Measurements from ENCODE around the gene PAPOLA. TPM values are rescaled to one million over a fixed set of nuclear protein-coding genes. Genes with fewer than 3 reads are reported as not detected.

The PAPOLA gene
- total and polyA plus RNA-seq, 3 experiments from 2014 or later: 67.7 to 186 (median 184) TPM

DNA sequence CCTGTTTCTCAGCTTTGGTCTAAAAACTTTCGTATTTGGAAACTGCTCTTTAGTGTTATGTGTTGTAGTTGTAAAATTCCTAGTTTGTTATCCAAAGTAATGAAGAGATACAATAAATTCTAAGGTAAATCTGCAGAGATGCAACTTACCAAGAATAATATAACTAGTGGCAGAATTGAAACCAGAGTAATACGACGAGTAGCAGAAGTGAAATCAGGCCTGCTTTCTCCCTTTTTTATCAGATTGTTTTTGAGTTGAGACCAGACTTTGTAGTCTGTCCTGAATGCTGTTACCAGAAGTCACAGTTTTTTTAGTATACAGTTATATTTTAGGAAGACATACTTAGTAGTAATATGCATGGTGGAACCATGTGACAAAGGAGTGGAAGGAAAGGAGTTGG, 12.5 kb downstream of the PAPOLA start:
- Histone ChIP-seq H3K27me3 (ENCODE audit: insufficient read depth, low read length, poor library complexity, severe bottlenecking) (no peaks in the 10 kb centered on the region), H3K27ac (ENCODE audit: low read depth, low read length) (no peak overlapping the region), H3K36me3 (ENCODE audit: insufficient read depth, low read length) (no peaks in the 10 kb centered on the region), H3K4me3 (ENCODE audit: low read length) (no peak overlapping the region), H3K9me3 (ENCODE audit: low read length) (no peaks in the 10 kb centered on the region), H3K4me1 (ENCODE audit: insufficient read depth, low read length) (peaks cover 61% of the 10 kb centered on the region)
- peaks cover 81 to 93% (median 86%) of the 10 kb centered on the region in 3 donors for H3K4me1 Mint-ChIP-seq
- peak overlapping the region in 3 of 8 donors; percentile 4 to 67 (median 66) for H3K27ac Mint-ChIP-seq
- DNase-seq: no peak
- peaks cover 0 to 1% (median 0%) of the 10 kb centered on the region in 3 donors for H3K36me3 Mint-ChIP-seq
- H3K9me3 Mint-ChIP-seq: no peaks in the 10 kb centered on the region
- POLR2A ChIA-PET: no interaction called here
- H3K27me3 Mint-ChIP-seq: no peaks in the 10 kb centered on the region
- CTCF ChIA-PET: no interaction called here
- H3K4me3 Mint-ChIP-seq: peak overlapping the region in 1 of 7 donors; percentile 33

DNA sequence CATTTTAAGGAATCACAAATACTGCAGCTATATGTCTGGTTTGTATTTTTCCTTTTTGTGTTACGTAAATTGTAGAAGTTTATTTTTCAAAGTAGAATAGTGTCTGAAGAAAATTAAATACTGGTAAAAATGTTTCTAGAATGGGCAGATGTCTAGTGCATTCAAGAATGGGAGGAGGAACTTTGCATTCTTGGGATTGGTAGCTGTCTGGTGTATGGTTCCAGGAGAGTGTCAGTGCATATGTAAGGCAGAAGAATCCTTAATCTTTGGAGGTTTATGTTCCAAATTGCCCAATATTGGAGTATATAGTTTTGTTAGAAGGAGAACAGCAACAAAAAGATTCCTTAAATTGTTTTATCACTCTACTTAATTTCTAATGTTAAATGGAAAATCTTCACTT, 13.5 kb downstream of the PAPOLA start:
- Histone ChIP-seq H3K27ac (ENCODE audit: low read depth, low read length) (no peak overlapping the region), H3K9me3 (ENCODE audit: low read length) (no peaks in the 10 kb centered on the region), H3K4me1 (ENCODE audit: insufficient read depth, low read length) (peaks cover 51% of the 10 kb centered on the region), H3K27me3 (ENCODE audit: insufficient read depth, low read length, poor library complexity, severe bottlenecking) (no peaks in the 10 kb centered on the region), H3K36me3 (ENCODE audit: insufficient read depth, low read length) (no peaks in the 10 kb centered on the region), H3K4me3 (ENCODE audit: low read length) (no peak overlapping the region)
- peak overlapping the region in 1 of 8 donors; percentile 17 for H3K27ac Mint-ChIP-seq
- DNase-seq: no peak
- POLR2A ChIA-PET: no interaction called here
- no peaks in the 10 kb centered on the region for H3K27me3 Mint-ChIP-seq
- no peaks in the 10 kb centered on the region for H3K9me3 Mint-ChIP-seq
- H3K4me3 Mint-ChIP-seq: no peak overlapping the region
- CTCF ChIA-PET: no interaction called here
- peaks cover 77 to 90% (median 84%) of the 10 kb centered on the region in 3 donors for H3K4me1 Mint-ChIP-seq
- H3K36me3 Mint-ChIP-seq: peaks cover 0 to 9% (median 0%) of the 10 kb centered on the region in 3 donors

DNA sequence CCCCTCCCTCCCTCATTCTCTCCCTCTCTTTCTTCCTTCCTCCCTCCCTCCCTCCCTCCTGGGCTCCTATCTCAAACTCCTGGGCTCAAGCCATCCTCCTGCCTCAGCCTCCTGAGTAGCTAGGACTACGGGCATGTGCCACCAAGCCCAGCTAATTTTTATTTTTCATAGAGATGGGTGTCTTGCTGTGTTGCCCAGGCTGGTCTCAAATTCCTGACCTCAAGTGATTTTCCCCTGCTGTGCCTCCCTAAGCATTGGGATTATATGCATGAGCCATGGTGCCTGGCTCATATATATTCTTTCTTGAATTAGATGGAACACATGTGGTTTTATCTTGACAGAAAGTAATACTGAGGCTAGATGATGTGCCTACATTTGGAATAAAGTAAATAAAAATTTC, 14.2 kb downstream of the PAPOLA start:
- Histone ChIP-seq H3K36me3 (ENCODE audit: insufficient read depth, low read length) (no peaks in the 10 kb centered on the region), H3K4me3 (ENCODE audit: low read length) (no peak overlapping the region), H3K9me3 (ENCODE audit: low read length) (no peaks in the 10 kb centered on the region), H3K27me3 (ENCODE audit: insufficient read depth, low read length, poor library complexity, severe bottlenecking) (no peaks in the 10 kb centered on the region), H3K27ac (ENCODE audit: low read depth, low read length) (no peak overlapping the region), H3K4me1 (ENCODE audit: insufficient read depth, low read length) (peaks cover 45% of the 10 kb centered on the region)
- CTCF ChIA-PET: no interaction called here
- Mint-ChIP-seq H3K27me3 (no peaks in the 10 kb centered on the region), H3K27ac (peak overlapping the region in 1 of 8 donors; percentile 62), H3K4me1 (peaks cover 71 to 84% (median 79%) of the 10 kb centered on the region in 3 donors), H3K36me3 (peaks cover 0 to 14% (median 0%) of the 10 kb centered on the region in 3 donors), H3K4me3 (peak overlapping the region in 1 of 7 donors; percentile 11), H3K9me3 (no peaks in the 10 kb centered on the region)
- DNase-seq: no peak
- POLR2A ChIA-PET: no interaction called here

DNA sequence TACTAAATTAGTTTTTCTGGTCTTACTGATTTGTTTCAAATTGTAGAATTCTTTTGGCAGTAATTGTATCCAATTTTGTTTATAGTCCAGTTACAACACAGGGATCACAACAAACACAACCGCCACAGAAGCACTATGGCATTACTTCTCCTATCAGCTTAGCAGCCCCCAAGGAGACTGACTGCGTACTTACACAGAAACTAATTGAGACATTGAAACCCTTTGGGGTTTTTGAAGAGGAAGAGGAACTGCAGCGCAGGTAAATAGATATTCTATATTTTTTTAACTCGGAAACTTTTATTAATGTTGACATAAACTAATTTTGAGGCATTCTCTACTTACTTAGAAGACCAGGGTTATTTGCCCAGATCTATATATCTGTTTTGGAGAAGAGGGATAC, 17.8 kb downstream of the PAPOLA start:
- Histone ChIP-seq H3K4me3 (ENCODE audit: low read length) (no peak overlapping the region), H3K36me3 (ENCODE audit: insufficient read depth, low read length) (peaks cover 13% of the 10 kb centered on the region), H3K4me1 (ENCODE audit: insufficient read depth, low read length) (peaks cover 20% of the 10 kb centered on the region), H3K27ac (ENCODE audit: low read depth, low read length) (no peak overlapping the region), H3K27me3 (ENCODE audit: insufficient read depth, low read length, poor library complexity, severe bottlenecking) (no peaks in the 10 kb centered on the region), H3K9me3 (ENCODE audit: low read length) (no peaks in the 10 kb centered on the region)
- DNase-seq: no peak
- ChIA-PET POLR2A (no interaction called here), CTCF (no interaction called here)
- Mint-ChIP-seq H3K9me3 (no peaks in the 10 kb centered on the region), H3K36me3 (peaks cover 0 to 40% (median 2%) of the 10 kb centered on the region in 3 donors), H3K27ac (peak overlapping the region in 1 of 8 donors; percentile 46), H3K4me1 (peaks cover 46 to 51% (median 46%) of the 10 kb centered on the region in 3 donors), H3K27me3 (no peaks in the 10 kb centered on the region), H3K4me3 (no peak overlapping the region)

DNA sequence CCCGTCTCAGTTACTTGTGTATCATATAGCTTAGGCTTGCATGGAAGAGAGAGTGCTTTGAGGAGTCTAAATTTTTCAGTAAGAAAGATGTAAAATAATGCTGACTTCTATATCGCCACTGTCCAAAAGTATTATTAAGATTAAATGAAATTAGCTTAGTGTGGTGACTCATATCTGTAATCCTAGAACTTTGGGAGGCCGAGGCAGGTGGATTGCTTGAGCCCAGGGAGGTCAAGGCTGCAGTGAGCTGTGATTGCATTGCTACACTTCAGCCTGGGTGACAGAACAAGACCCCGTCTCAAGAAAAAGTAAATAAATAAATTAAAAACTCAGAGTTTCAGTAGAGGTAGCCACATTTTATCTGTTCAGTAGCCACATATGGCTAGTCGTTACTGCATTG, 23.3 kb downstream of the PAPOLA start:
- H3K36me3 Mint-ChIP-seq: peaks cover 0 to 81% (median 11%) of the 10 kb centered on the region in 3 donors
- H3K27me3 ChIP-seq (ENCODE audit: insufficient read depth, low read length, poor library complexity, severe bottlenecking): no peaks in the 10 kb centered on the region
- no peaks in the 10 kb centered on the region for H3K27me3 Mint-ChIP-seq
- H3K4me3 ChIP-seq (ENCODE audit: low read length): no peak overlapping the region
- H3K9me3 Mint-ChIP-seq: no peaks in the 10 kb centered on the region
- no peaks in the 10 kb centered on the region for H3K9me3 ChIP-seq (ENCODE audit: low read length)
- ChIA-PET POLR2A (no interaction called here), CTCF (interaction anchor here (1.3 kb wide), 1 partner anchor 12 kb away, joined by 3 read pairs; no protein-coding TSS in a partner anchor)
- no peak for DNase-seq
- H3K36me3 ChIP-seq (ENCODE audit: insufficient read depth, low read length): peaks cover 49% of the 10 kb centered on the region
- H3K27ac ChIP-seq (ENCODE audit: low read depth, low read length): no peak overlapping the region
- H3K4me3 Mint-ChIP-seq: no peak overlapping the region
- peaks cover 7 to 24% (median 12%) of the 10 kb centered on the region in 3 donors for H3K4me1 Mint-ChIP-seq
- peak overlapping the region in 1 of 8 donors; percentile 11 for H3K27ac Mint-ChIP-seq
- H3K4me1 ChIP-seq (ENCODE audit: insufficient read depth, low read length): no peaks in the 10 kb centered on the region

DNA sequence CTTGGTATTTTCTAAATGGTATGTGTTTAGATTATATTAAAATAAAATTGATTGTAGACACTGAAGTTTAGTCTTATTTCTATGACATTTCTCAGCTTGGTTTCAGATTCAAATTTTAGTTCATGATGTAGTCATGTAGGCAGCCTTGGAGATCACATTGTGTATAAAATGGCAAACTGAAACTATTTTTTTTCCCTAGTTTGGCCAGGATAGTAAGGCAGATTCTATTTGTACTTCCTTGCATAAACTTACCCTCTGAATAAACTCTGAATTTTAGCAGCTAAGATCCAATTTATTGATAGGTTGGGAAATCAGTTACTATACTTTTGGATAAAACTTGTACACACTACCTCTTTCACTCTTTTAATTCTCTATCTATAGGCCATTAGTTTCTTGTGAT, 30.4 kb downstream of the PAPOLA start:
- Mint-ChIP-seq H3K9me3 (no peaks in the 10 kb centered on the region), H3K27me3 (no peaks in the 10 kb centered on the region), H3K4me3 (no peak overlapping the region), H3K4me1 (peaks cover 2 to 3% (median 2%) of the 10 kb centered on the region in 3 donors), H3K27ac (peak overlapping the region in 4 of 8 donors; percentile 7 to 66 (median 25)), H3K36me3 (peaks cover 0 to 78% (median 7%) of the 10 kb centered on the region in 3 donors)
- H3K4me3 ChIP-seq (ENCODE audit: low read length): no peak overlapping the region
- DNase-seq: no peak
- no peaks in the 10 kb centered on the region for H3K4me1 ChIP-seq (ENCODE audit: insufficient read depth, low read length)
- H3K9me3 ChIP-seq (ENCODE audit: low read length): no peaks in the 10 kb centered on the region
- H3K27me3 ChIP-seq (ENCODE audit: insufficient read depth, low read length, poor library complexity, severe bottlenecking): no peaks in the 10 kb centered on the region
- H3K36me3 ChIP-seq (ENCODE audit: insufficient read depth, low read length): peaks cover 30% of the 10 kb centered on the region
- ChIA-PET CTCF (no interaction called here), POLR2A (no interaction called here)
- H3K27ac ChIP-seq (ENCODE audit: low read depth, low read length): no peak overlapping the region

DNA sequence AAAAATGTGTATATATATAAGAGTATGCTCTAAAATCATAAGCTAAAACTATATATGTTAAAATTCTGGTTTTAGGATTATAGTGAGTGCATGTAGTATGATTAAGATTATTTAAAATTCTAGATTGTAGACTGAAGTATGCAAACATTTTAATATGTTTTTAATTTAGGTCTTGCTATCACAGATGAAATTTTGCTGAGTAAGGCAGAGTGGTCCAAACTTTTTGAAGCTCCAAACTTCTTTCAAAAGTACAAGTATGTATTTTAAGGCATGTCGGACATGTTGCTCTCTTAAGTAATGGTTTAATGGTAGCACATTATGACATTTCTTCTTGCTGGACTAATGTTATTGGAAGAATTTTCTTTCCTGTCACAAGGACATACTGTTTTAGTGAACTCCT, 34.6 kb downstream of the PAPOLA start:
- H3K4me1 Mint-ChIP-seq: peaks cover 4 to 6% (median 5%) of the 10 kb centered on the region in 3 donors
- H3K36me3 ChIP-seq (ENCODE audit: insufficient read depth, low read length): peaks cover 11% of the 10 kb centered on the region
- no peak overlapping the region for H3K4me3 Mint-ChIP-seq
- H3K4me3 ChIP-seq (ENCODE audit: low read length): no peak overlapping the region
- ChIA-PET CTCF (no interaction called here), POLR2A (no interaction called here)
- H3K27ac ChIP-seq (ENCODE audit: low read depth, low read length): no peak overlapping the region
- H3K27me3 ChIP-seq (ENCODE audit: insufficient read depth, low read length, poor library complexity, severe bottlenecking): no peaks in the 10 kb centered on the region
- H3K9me3 ChIP-seq (ENCODE audit: low read length): no peaks in the 10 kb centered on the region
- H3K9me3 Mint-ChIP-seq: no peaks in the 10 kb centered on the region
- DNase-seq: no peak
- H3K4me1 ChIP-seq (ENCODE audit: insufficient read depth, low read length): no peaks in the 10 kb centered on the region
- no peaks in the 10 kb centered on the region for H3K27me3 Mint-ChIP-seq
- peaks cover 0 to 52% (median 4%) of the 10 kb centered on the region in 3 donors for H3K36me3 Mint-ChIP-seq
- H3K27ac Mint-ChIP-seq: no peak overlapping the region

DNA sequence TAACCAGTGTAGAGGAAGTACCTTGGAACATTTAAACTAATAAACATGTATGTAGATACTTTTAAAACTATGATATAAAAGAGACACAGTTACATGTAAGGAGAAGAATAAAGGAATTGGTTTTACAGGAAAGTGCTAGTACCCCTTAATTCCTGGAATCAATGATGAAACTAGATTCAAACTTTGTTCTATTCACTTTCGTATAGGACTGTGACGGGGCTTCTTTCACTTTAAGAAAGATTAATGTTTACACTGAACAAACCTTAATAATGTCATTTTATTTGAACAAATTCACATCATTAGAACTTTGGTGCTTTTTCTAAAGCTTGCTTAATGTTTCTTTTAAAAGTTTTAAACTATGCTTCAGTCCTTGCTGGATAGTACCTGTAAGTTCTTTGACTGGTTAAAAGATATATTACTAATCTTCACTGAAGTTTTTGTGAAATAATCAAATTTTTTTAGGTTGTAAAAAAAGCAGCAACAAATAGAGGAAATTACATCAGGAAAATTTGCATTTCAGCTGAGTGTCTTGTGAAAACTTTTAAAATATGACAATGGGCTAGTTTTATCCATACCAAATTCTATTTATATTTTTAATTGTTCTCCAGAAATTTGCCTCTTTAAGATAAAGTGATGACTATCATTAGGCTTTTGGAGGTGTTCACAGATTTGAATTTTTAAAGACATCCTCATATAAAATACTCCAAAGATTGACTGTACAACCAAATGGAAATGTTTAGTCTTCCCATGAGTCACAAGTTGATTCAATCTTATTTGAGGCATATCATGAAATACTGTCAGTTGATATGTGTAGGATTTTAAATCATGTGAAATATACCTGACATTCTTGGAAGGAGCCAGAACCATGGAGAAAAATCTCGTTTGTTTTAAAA, 36.2 kb downstream of the PAPOLA start:
- Mint-ChIP-seq H3K4me1 (peaks cover 4 to 6% (median 5%) of the 10 kb centered on the region in 3 donors), H3K4me3 (no peak overlapping the region), H3K27ac (peak overlapping the region in 1 of 8 donors; percentile 26), H3K9me3 (no peaks in the 10 kb centered on the region), H3K27me3 (no peaks in the 10 kb centered on the region), H3K36me3 (peaks cover 0 to 47% (median 2%) of the 10 kb centered on the region in 3 donors)
- Histone ChIP-seq H3K36me3 (ENCODE audit: insufficient read depth, low read length) (peaks cover 4% of the 10 kb centered on the region), H3K27me3 (ENCODE audit: insufficient read depth, low read length, poor library complexity, severe bottlenecking) (no peaks in the 10 kb centered on the region), H3K9me3 (ENCODE audit: low read length) (no peaks in the 10 kb centered on the region), H3K4me3 (ENCODE audit: low read length) (no peak overlapping the region), H3K4me1 (ENCODE audit: insufficient read depth, low read length) (no peaks in the 10 kb centered on the region), H3K27ac (ENCODE audit: low read depth, low read length) (no peak overlapping the region)
- ChIA-PET CTCF (no interaction called here), POLR2A (interaction anchor here (0.6 kb wide), 1 partner anchor 17 kb away, joined by 6 read pairs; no protein-coding TSS in a partner anchor)
- no peak for DNase-seq
